Vagina (tissue), 2 donors: ENCODE data around the gene CCDC159. TPM values are rescaled to one million over a fixed set of nuclear protein-coding genes. Genes with fewer than 3 reads are reported as not detected.

Experiments
- DNase-seq, 2 donors: peaks; one replicate each; pipeline ENCODE4 v3.0.0-alpha.2; 2017; ENCODE audit errors: extremely low spot score in 2 of 2
- H3K27ac ChIP-seq: fragments of 200-600 bp; sonication (generic); one replicate; pipeline ENCODE4 v1.5.1; 2019
- H3K27me3 ChIP-seq: fragments of 200-600 bp; sonication (generic); one replicate; pipeline ENCODE4 v1.5.1; 2019
- H3K36me3 ChIP-seq, 2 donors: fragments of 200-600 bp; sonication (generic); one replicate each; pipeline ENCODE4 v1.5.1; 2017 to 2019
- H3K4me1 ChIP-seq: fragments of 200-600 bp; sonication (generic); one replicate; pipeline ENCODE4 v1.5.1; 2019
- H3K4me3 ChIP-seq, 2 donors: fragments of 200-600 bp; sonication (generic); 1 replicate in 1 of 2; 2 replicates in 1 of 2; pipeline ENCODE4 v1.5.1; 2016 to 2019
- H3K9me3 ChIP-seq: fragments of 200-600 bp; sonication (generic); one replicate; pipeline ENCODE4 v1.5.1; 2019
- CTCF ChIP-seq, 3 experiments: fragments of 450-650 bp in 2 of 3; fragments of 200-600 bp in 1 of 3; sonication (generic) in 1 of 3; IDR thresholded peaks; one replicate each; pipeline ENCODE4 v1.5.1; 2017 to 2019; ENCODE audit warnings: antibody characterized with exemption in 3 of 3, mild to moderate bottlenecking in 2 of 3, moderate library complexity in 2 of 3
- POLR2A ChIP-seq, 2 donors: fragments of 450-650 bp; IDR thresholded peaks; one replicate each; pipeline ENCODE4 v1.6.1; 2017; ENCODE audit warnings: antibody characterized with exemption in 2 of 2, mild to moderate bottlenecking in 2 of 2, moderate library complexity in 2 of 2
- POLR2AphosphoS5 ChIP-seq, 2 donors: sonication (generic); formaldehyde crosslinking; IDR thresholded peaks; one replicate each; pipeline ENCODE4 v1.9.0; 2017; ENCODE audit warnings: antibody characterized with exemption in 2 of 2, mild to moderate bottlenecking in 2 of 2, low read depth in 1 of 2; ENCODE audit not compliant: insufficient read depth in 1 of 2
- intact Hi-C: fragments of 100-400 bp; cut with DNase I; formaldehyde crosslinking; loops from one replicate; pipeline ENCODE4 v1.15.1; 2023
- total RNA-seq: library from RNA; depleted of rRNA; stranded (reverse); fragments of >200 nt; gene quantifications from one replicate; pipeline ENCODE4 v1.2.3, GENCODE V29; 2016

Gene CCDC159
- total RNA-seq, 1 donor from 2014 or later, result 24.1 TPM

GRCh38 chr19:11355160-11356073 is 9.1 kb downstream of the CCDC159 start, which contains the start of gene PLPPR2:
TSS of gene PLPPR2 (plus strand) at chr19:11355432. CDS start at chr19:11357674, 2,242 bp downstream.
- Histone ChIP-seq H3K4me1 (peaks cover 22% of the 10 kb centered on the region), H3K27ac (peak within 1 kb of the TSS; percentile 76), H3K4me3 (peak within 1 kb of the TSS; percentile 70 to 76), H3K9me3 (no peaks in the 10 kb centered on the region), H3K36me3 (no peaks in the 10 kb centered on the region), H3K27me3 (no peaks in the 10 kb centered on the region)
- TF ChIP-seq POLR2A (IDR thresholded peaks at IDR 0.05), result peak in 1 of 2 donors; percentile 78
- TF ChIP-seq CTCF (IDR thresholded peaks at IDR 0.05), result no peak
- TF ChIP-seq POLR2AphosphoS5 (IDR thresholded peaks at IDR 0.05; ENCODE audit: insufficient read depth in 1 of 2, low read depth in 1 of 2), result peak; percentile 45 to 60
- intact Hi-C loops, result no loop called here
- no peak for DNase-seq

- H3K4me3 ChIP-seq, result peak overlapping the region; percentile 70 to 76
- no peaks in the 10 kb centered on the region for H3K9me3 ChIP-seq
- H3K36me3 ChIP-seq, result no peaks in the 10 kb centered on the region
- DNase-seq, result no peak
- peaks cover 27% of the 10 kb centered on the region for H3K4me1 ChIP-seq
- H3K27me3 ChIP-seq, result no peaks in the 10 kb centered on the region
- intact Hi-C loops, result no loop called here
- H3K27ac ChIP-seq, result peak overlapping the region; percentile 76
- TF ChIP-seq CTCF (IDR thresholded peaks at IDR 0.05) (no peak), POLR2AphosphoS5 (IDR thresholded peaks at IDR 0.05; ENCODE audit: insufficient read depth in 1 of 2, low read depth in 1 of 2) (no peak), POLR2A (IDR thresholded peaks at IDR 0.05) (no peak)
Measured at GRCh38 chr19:11356074-11356397, 9.7 kb downstream of the CCDC159 start.

- no peak overlapping the region for H3K4me3 ChIP-seq
- DNase-seq, result no peak
- H3K4me1 ChIP-seq, result peaks cover 32% of the 10 kb centered on the region
- no peaks in the 10 kb centered on the region for H3K27me3 ChIP-seq
- no peak overlapping the region for H3K27ac ChIP-seq
- no peaks in the 10 kb centered on the region for H3K36me3 ChIP-seq
- intact Hi-C loops, result no loop called here
- no peaks in the 10 kb centered on the region for H3K9me3 ChIP-seq
- TF ChIP-seq POLR2A (IDR thresholded peaks at IDR 0.05) (no peak), CTCF (IDR thresholded peaks at IDR 0.05) (no peak), POLR2AphosphoS5 (IDR thresholded peaks at IDR 0.05; ENCODE audit: insufficient read depth in 1 of 2, low read depth in 1 of 2) (no peak)
Measured at GRCh38 chr19:11356676-11357550, 10.6 kb downstream of the CCDC159 start.

- no peak for TF ChIP-seq POLR2A (IDR thresholded peaks at IDR 0.05)
- no peaks in the 10 kb centered on the region for H3K9me3 ChIP-seq
- no peak for DNase-seq
- no peak overlapping the region for H3K27ac ChIP-seq
- no peak overlapping the region for H3K4me3 ChIP-seq
- no peaks in the 10 kb centered on the region for H3K27me3 ChIP-seq
- peaks cover 32% of the 10 kb centered on the region for H3K4me1 ChIP-seq
- intact Hi-C loops, result no loop called here
- H3K36me3 ChIP-seq, result peaks cover 0 to 5% of the 10 kb centered on the region in 2 donors
Measured at GRCh38 chr19:11359421-11359820, 13.1 kb downstream of the CCDC159 start.

- no peak for DNase-seq
- Histone ChIP-seq H3K27ac (no peak overlapping the region), H3K4me1 (peaks cover 19% of the 10 kb centered on the region), H3K4me3 (no peak overlapping the region), H3K9me3 (no peaks in the 10 kb centered on the region), H3K27me3 (no peaks in the 10 kb centered on the region), H3K36me3 (peaks cover 0 to 5% of the 10 kb centered on the region in 2 donors)
- TF ChIP-seq POLR2A (IDR thresholded peaks at IDR 0.05) (no peak), CTCF (IDR thresholded peaks at IDR 0.05) (no peak), POLR2AphosphoS5 (IDR thresholded peaks at IDR 0.05; ENCODE audit: insufficient read depth in 1 of 2, low read depth in 1 of 2) (no peak)
- intact Hi-C loops, result no loop called here
Measured at GRCh38 chr19:11361037-11361770, 14.9 kb downstream of the CCDC159 start.
